ENCODE data around the gene HLA-B. TPM values are rescaled to one million over a fixed set of nuclear protein-coding genes. Genes with fewer than 3 reads are reported as not detected.
A peak's percentile ranks its signal among the peaks of the same experiment; 100 is the strongest.

Gene HLA-B
- total and polyA plus RNA-seq, 4 donors: 341 to 864 (median 417) TPM

DNA sequence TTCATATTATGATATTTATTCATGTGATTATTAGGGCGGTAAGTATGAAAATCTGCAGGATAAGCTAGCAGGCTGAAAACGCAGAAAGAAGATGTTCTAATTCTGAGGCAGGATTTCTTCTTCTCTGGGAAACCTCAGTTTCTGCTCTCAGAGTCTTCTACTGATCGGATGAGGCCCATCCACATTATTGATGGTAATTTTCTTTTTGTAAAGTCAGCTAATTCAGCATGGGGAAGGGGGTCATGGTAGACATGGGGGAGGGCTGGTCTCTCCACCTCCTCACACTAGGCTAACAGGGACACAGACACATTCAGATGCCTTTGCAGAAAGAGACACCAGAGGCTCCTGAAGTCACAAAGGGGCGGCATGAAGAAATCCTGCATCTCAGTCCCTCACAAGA, 24.7 kb upstream of the HLA-B start:
- TF ChIP-seq GABPA (IDR thresholded peaks at IDR 0.05 in 1 of 2, conservative IDR thresholded peaks at IDR 0.05 in 1 of 2) (no peak), NR2F2 (IDR thresholded peaks at IDR 0.05) (no peak), HNF4A (conservative IDR thresholded peaks at IDR 0.05) (no peak)
- TF ChIP-seq, protein P1, sequence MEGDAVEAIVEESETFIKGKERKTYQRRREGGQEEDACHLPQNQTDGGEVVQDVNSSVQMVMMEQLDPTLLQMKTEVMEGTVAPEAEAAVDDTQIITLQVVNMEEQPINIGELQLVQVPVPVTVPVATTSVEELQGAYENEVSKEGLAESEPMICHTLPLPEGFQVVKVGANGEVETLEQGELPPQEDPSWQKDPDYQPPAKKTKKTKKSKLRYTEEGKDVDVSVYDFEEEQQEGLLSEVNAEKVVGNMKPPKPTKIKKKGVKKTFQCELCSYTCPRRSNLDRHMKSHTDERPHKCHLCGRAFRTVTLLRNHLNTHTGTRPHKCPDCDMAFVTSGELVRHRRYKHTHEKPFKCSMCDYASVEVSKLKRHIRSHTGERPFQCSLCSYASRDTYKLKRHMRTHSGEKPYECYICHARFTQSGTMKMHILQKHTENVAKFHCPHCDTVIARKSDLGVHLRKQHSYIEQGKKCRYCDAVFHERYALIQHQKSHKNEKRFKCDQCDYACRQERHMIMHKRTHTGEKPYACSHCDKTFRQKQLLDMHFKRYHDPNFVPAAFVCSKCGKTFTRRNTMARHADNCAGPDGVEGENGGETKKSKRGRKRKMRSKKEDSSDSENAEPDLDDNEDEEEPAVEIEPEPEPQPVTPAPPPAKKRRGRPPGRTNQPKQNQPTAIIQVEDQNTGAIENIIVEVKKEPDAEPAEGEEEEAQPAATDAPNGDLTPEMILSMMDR (IDR thresholded peaks at IDR 0.05; ENCODE audit: low read depth, low read length, missing input control): no peak
- Histone ChIP-seq H3K9me3 (ENCODE audit: control insufficient read depth in 4 of 4, low read length in 3 of 4) (no peaks in the 10 kb centered on the region), H3K9ac (ENCODE audit: low read depth in 1 of 2, low read length in 2 of 2) (no peak overlapping the region), H3K36me3 (ENCODE audit: control insufficient read depth in 4 of 4, insufficient read depth in 3 of 4, low read depth in 1 of 4, low read length in 3 of 4) (no peaks in the 10 kb centered on the region), H3K27ac (ENCODE audit: low read depth in 1 of 2, low read length in 2 of 2) (no peak overlapping the region), H3K4me1 (ENCODE audit: control insufficient read depth in 4 of 4, insufficient read depth in 4 of 4, low read length in 3 of 4) (peaks cover 0 to 4% (median 1%) of the 10 kb centered on the region in 4 donors), H3K27me3 (ENCODE audit: control insufficient read depth in 4 of 4, insufficient read depth in 4 of 4, low read length in 3 of 4) (no peaks in the 10 kb centered on the region), H3K4me3 (ENCODE audit: low read depth in 1 of 3, low read length in 3 of 3) (no peak overlapping the region)
- no peak for DNase-seq (ENCODE audit: low spot score)
- WGBS: 81% methylated on average over 4 of the region's 4 CpGs

DNA sequence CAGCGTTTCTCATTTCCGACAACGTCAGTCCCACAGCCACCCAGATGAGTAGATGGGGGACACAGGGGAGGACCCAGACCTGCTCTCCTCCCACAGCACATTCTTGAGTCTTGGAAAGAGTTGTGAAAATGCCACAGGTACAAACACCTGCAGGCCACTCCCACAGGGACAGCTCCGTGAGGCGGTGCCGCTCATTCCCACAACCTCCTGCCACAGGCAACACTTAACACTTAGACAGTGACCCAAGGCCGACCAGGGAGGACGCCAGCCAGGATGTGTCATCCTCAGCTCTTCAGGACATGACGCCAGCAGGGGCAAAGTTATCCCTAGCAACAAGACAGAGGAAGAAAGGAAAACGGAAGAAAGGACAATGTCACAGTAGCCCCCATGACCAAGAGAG, 22.9 kb upstream of the HLA-B start:
- Histone ChIP-seq H3K27ac (ENCODE audit: low read depth in 1 of 2, low read length in 2 of 2) (no peak overlapping the region), H3K9ac (ENCODE audit: low read depth in 1 of 2, low read length in 2 of 2) (no peak overlapping the region), H3K36me3 (ENCODE audit: control insufficient read depth in 4 of 4, insufficient read depth in 3 of 4, low read depth in 1 of 4, low read length in 3 of 4) (no peaks in the 10 kb centered on the region), H3K9me3 (ENCODE audit: control insufficient read depth in 4 of 4, low read length in 3 of 4) (no peaks in the 10 kb centered on the region), H3K4me1 (ENCODE audit: control insufficient read depth in 4 of 4, insufficient read depth in 4 of 4, low read length in 3 of 4) (no peaks in the 10 kb centered on the region), H3K27me3 (ENCODE audit: control insufficient read depth in 4 of 4, insufficient read depth in 4 of 4, low read length in 3 of 4) (no peaks in the 10 kb centered on the region), H3K4me3 (ENCODE audit: low read depth in 1 of 3, low read length in 3 of 3) (no peak overlapping the region)
- no peak for DNase-seq (ENCODE audit: low spot score)
- TF ChIP-seq, protein P2, sequence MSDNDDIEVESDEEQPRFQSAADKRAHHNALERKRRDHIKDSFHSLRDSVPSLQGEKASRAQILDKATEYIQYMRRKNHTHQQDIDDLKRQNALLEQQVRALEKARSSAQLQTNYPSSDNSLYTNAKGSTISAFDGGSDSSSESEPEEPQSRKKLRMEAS (IDR thresholded peaks at IDR 0.05): no peak
- TF ChIP-seq NR2F2 (IDR thresholded peaks at IDR 0.05) (no peak), RXRA (IDR thresholded peaks at IDR 0.05) (no peak), YY1 (IDR thresholded peaks at IDR 0.05) (no peak)
- TF ChIP-seq, protein P3, sequence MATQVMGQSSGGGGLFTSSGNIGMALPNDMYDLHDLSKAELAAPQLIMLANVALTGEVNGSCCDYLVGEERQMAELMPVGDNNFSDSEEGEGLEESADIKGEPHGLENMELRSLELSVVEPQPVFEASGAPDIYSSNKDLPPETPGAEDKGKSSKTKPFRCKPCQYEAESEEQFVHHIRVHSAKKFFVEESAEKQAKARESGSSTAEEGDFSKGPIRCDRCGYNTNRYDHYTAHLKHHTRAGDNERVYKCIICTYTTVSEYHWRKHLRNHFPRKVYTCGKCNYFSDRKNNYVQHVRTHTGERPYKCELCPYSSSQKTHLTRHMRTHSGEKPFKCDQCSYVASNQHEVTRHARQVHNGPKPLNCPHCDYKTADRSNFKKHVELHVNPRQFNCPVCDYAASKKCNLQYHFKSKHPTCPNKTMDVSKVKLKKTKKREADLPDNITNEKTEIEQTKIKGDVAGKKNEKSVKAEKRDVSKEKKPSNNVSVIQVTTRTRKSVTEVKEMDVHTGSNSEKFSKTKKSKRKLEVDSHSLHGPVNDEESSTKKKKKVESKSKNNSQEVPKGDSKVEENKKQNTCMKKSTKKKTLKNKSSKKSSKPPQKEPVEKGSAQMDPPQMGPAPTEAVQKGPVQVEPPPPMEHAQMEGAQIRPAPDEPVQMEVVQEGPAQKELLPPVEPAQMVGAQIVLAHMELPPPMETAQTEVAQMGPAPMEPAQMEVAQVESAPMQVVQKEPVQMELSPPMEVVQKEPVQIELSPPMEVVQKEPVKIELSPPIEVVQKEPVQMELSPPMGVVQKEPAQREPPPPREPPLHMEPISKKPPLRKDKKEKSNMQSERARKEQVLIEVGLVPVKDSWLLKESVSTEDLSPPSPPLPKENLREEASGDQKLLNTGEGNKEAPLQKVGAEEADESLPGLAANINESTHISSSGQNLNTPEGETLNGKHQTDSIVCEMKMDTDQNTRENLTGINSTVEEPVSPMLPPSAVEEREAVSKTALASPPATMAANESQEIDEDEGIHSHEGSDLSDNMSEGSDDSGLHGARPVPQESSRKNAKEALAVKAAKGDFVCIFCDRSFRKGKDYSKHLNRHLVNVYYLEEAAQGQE (IDR thresholded peaks at IDR 0.05): no peak
- TF ChIP-seq, protein P4, sequence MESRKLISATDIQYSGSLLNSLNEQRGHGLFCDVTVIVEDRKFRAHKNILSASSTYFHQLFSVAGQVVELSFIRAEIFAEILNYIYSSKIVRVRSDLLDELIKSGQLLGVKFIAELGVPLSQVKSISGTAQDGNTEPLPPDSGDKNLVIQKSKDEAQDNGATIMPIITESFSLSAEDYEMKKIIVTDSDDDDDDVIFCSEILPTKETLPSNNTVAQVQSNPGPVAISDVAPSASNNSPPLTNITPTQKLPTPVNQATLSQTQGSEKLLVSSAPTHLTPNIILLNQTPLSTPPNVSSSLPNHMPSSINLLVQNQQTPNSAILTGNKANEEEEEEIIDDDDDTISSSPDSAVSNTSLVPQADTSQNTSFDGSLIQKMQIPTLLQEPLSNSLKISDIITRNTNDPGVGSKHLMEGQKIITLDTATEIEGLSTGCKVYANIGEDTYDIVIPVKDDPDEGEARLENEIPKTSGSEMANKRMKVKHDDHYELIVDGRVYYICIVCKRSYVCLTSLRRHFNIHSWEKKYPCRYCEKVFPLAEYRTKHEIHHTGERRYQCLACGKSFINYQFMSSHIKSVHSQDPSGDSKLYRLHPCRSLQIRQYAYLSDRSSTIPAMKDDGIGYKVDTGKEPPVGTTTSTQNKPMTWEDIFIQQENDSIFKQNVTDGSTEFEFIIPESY (IDR thresholded peaks at IDR 0.05): no peak
- WGBS: 44% methylated on average over 10 of the region's 10 CpGs

DNA sequence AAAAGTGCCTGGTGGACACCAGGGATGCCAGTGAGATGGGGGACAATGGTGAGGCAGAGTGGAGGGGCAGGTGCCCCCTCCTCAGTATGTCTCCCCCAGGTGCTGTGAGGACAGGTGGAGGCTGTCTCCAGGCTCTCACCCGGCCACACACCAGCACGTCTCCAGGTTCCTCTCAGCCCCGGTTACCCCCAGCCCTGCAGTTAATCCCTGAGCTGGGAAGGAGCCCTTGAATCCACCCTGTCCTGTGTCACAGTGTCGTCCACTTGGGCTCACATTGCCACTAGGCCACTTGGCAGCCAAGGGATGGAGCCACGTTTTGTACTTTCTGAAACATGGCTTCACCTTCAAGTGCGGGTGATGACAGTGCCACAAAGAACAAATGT, 21.7 kb upstream of the HLA-B start:
- DNase-seq (ENCODE audit: low spot score): no peak
- Histone ChIP-seq H3K36me3 (ENCODE audit: control insufficient read depth in 4 of 4, insufficient read depth in 3 of 4, low read depth in 1 of 4, low read length in 3 of 4) (no peaks in the 10 kb centered on the region), H3K9ac (ENCODE audit: low read depth in 1 of 2, low read length in 2 of 2) (no peak overlapping the region)

More for the DNA sequence above, 21.7 kb upstream of the HLA-B start:
- Histone ChIP-seq H3K9me3 (ENCODE audit: control insufficient read depth in 4 of 4, low read length in 3 of 4) (no peaks in the 10 kb centered on the region), H3K27me3 (ENCODE audit: control insufficient read depth in 4 of 4, insufficient read depth in 4 of 4, low read length in 3 of 4) (no peaks in the 10 kb centered on the region), H3K27ac (ENCODE audit: low read depth in 1 of 2, low read length in 2 of 2) (no peak overlapping the region), H3K4me1 (ENCODE audit: control insufficient read depth in 4 of 4, insufficient read depth in 4 of 4, low read length in 3 of 4) (no peaks in the 10 kb centered on the region), H3K4me3 (ENCODE audit: low read depth in 1 of 3, low read length in 3 of 3) (no peak overlapping the region)
- TF ChIP-seq FOXA1 (IDR thresholded peaks at IDR 0.05): no peak
- peak in 1 of 2 donors; percentile 2 for TF ChIP-seq HNF4A (conservative IDR thresholded peaks at IDR 0.05)
- 69% methylated on average over 6 of the region's 6 CpGs for WGBS

All from liver (tissue), 9 donors.